ENCODE measurements around the gene CENPK.

The CENPK gene

GRCh38 chr5:65553941-65554340 is 9.0 kb downstream of the CENPK start:
- no peak for TF ChIP-seq CTCF (IDR thresholded peaks at IDR 0.05; ENCODE audit: low read depth, low read length)
- no peak for DNase-seq (ENCODE audit: low read depth, low spot score)
- in situ Hi-C loops (cut with HindIII; ENCODE audit: low sequenced_read_pairs): no loop called here
- no peak overlapping the region for H3K4me3 ChIP-seq (ENCODE audit: low read depth, low read length)

DNA sequence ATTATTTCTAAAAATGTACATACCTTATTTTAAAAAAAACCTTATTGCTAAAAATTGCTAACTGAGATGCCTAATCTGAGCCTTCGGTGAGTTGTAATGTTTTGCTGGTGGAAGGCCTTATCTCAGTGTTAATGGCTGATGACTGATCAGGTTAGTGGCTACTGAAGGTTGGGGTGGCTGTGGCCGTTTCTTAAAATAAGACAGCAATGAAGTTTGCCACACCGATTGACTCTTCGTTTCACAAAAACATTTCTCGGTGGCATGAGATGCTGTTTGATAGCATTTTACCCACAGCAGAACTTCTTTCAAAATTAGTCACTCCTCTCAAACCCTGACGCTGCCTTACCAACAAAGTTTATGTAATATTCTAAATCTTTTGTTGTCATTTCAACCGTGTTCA is 14.7 kb downstream of the CENPK start:
- H3K4me3 ChIP-seq (ENCODE audit: low read depth, low read length): no peak overlapping the region
- no peak for DNase-seq (ENCODE audit: low read depth, low spot score)
- no peak for TF ChIP-seq CTCF (IDR thresholded peaks at IDR 0.05; ENCODE audit: low read depth, low read length)
- in situ Hi-C loops (cut with HindIII; ENCODE audit: low sequenced_read_pairs): no loop called here

GRCh38 chr5:65546141-65546540 is 16.8 kb downstream of the CENPK start:
- no peak for DNase-seq (ENCODE audit: low read depth, low spot score)
- no peak for TF ChIP-seq CTCF (IDR thresholded peaks at IDR 0.05; ENCODE audit: low read depth, low read length)
- in situ Hi-C loops (cut with HindIII; ENCODE audit: low sequenced_read_pairs): no loop called here

GRCh38 chr5:65544473-65544872 is 18.5 kb downstream of the CENPK start:
- no peak for TF ChIP-seq CTCF (IDR thresholded peaks at IDR 0.05; ENCODE audit: low read depth, low read length)
- in situ Hi-C loops (cut with HindIII; ENCODE audit: low sequenced_read_pairs): no loop called here
- DNase-seq (ENCODE audit: low read depth, low spot score): no peak
- no peak overlapping the region for H3K4me3 ChIP-seq (ENCODE audit: low read depth, low read length)

More at GRCh38 chr5:65546141-65546540, 16.8 kb downstream of the CENPK start:
- H3K4me3 ChIP-seq (ENCODE audit: low read depth, low read length): no peak overlapping the region

DNA sequence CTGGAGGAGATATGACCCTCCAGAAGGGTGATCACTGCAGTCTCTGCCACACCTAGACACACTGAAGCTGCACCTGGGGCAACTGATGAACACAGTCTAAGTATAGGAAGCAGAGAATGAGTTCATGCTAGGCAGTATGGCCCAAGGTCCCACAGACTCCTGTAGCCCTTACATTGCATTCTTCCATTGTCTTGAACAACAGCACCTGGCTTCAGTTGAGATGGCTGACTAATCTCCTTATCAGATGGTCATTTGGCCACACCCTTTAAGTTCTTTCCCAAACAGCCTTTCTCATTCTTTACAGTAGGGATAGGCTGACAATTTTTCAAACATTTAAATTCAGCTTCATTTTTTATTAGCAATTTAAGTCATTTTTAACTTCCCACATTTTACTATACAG is 23.1 kb downstream of the CENPK start:
- H3K4me3 ChIP-seq (ENCODE audit: low read depth, low read length): no peak overlapping the region
- TF ChIP-seq CTCF (IDR thresholded peaks at IDR 0.05; ENCODE audit: low read depth, low read length): no peak
- in situ Hi-C loops (cut with HindIII; ENCODE audit: low sequenced_read_pairs): no loop called here
- DNase-seq (ENCODE audit: low read depth, low spot score): no peak

DNA sequence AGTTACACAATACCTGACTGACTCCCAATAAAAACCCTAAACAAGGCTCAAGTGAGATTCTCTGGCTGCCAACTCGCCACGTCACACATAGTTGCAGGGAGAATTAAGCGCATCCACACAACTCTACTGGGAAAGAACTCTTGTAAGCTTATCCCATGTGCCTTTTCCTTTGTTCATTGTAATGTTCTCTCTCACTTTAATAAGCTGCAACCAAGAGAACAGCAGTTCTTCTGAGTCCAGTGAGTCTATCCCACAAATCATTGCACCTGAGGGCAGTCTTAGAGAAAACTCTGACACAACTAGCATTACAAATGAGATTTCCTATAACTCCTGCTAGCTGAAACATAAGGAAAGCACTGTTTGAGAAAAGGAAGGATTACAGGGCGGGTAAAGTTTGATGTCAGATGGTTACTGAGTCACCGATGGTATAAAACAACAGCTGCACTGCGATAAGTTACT is 27.4 kb downstream of the CENPK start:
- no peak overlapping the region for H3K4me3 ChIP-seq (ENCODE audit: low read depth, low read length)
- in situ Hi-C loops (cut with HindIII; ENCODE audit: low sequenced_read_pairs): no loop called here
- no peak for TF ChIP-seq CTCF (IDR thresholded peaks at IDR 0.05; ENCODE audit: low read depth, low read length)
- peak; percentile 2 for DNase-seq (ENCODE audit: low read depth, low spot score)

DNA sequence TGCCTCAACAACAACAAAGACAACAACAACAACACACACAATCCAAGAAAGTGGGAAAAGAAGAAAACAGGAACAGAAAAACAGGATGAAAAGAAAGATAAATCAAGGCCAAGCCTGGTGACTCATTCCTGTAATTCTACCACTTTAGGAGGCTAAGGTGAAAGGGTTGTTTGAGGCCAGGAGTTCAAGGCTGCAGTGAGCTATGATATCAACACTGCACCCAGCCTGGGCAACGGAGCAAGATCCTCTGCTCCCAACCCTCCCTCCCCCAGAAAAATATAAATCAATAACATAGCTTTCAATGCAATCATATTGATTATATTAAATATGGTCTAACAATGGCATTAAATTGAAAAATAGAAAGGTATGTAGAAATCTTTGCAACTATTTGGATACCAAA is 32.1 kb downstream of the CENPK start:
- TF ChIP-seq CTCF (IDR thresholded peaks at IDR 0.05; ENCODE audit: low read depth, low read length): no peak
- no peak overlapping the region for H3K4me3 ChIP-seq (ENCODE audit: low read depth, low read length)
- no peak for DNase-seq (ENCODE audit: low read depth, low spot score)
- in situ Hi-C loops (cut with HindIII; ENCODE audit: low sequenced_read_pairs): no loop called here

Measured in astrocyte of the spinal cord (primary cell).